Stimulated activated CD8-positive, alpha-beta memory T cell treated with anti-CD3 and anti-CD28 coated beads, Interleukin-7, amount 100 ng/mL, for 48 hours (primary cell): ENCODE data around the gene FXYD2.
"Not testable (repeated sequence)": the region's sequence is repeated elsewhere in the genome, so short reads cannot be mapped to it uniquely, and the experiment has no call there.

Source experiments
- DNase-seq, 2 donors: peaks; one replicate each; pipeline ENCODE4 v3.0.0-alpha.2; 2020; ENCODE audit warnings: low read depth in 1 of 2; ENCODE audit errors: extremely low read depth in 1 of 2

The FXYD2 gene

GRCh38 chr11:117822074-117823033 lies 2.2 kb downstream of the FXYD2 start:
- DNase-seq, result peak in 1 of 2 donors; percentile 48

GRCh38 chr11:117821431-117821830 lies 3.1 kb downstream of the FXYD2 start:
- no peak for DNase-seq

GRCh38 chr11:117820516-117820915 lies 4.0 kb downstream of the FXYD2 start:
- DNase-seq, result no peak

- no peak for DNase-seq
Measured at GRCh38 chr11:117820071-117820470, 4.5 kb downstream of the FXYD2 start.

- no peak for DNase-seq
Measured at GRCh38 chr11:117819096-117820040, 5.2 kb downstream of the FXYD2 start.

- DNase-seq, result no peak
Measured at GRCh38 chr11:117818041-117818873, 6.3 kb downstream of the FXYD2 start.

GRCh38 chr11:117817368-117818040 lies 7.0 kb downstream of the FXYD2 start:
- peak; percentile 75 to 81 for DNase-seq

GRCh38 chr11:117816846-117817367 lies 7.6 kb downstream of the FXYD2 start:
- DNase-seq, result no peak

GRCh38 chr11:117816151-117816741 lies 8.3 kb downstream of the FXYD2 start:
- DNase-seq, result no peak

GRCh38 chr11:117815262-117815803 lies 9.2 kb downstream of the FXYD2 start:
- peak in 1 of 2 donors; percentile 66 for DNase-seq

- peak; percentile 54 to 76 for DNase-seq
Measured at GRCh38 chr11:117814766-117815261, 9.7 kb downstream of the FXYD2 start.

- DNase-seq, result no peak
Measured at GRCh38 chr11:117814204-117814765, 10.3 kb downstream of the FXYD2 start.

GRCh38 chr11:117810056-117810451 lies 14.5 kb downstream of the FXYD2 start:
- not testable (repeated sequence) for DNase-seq

GRCh38 chr11:117809236-117810055 lies 15.1 kb downstream of the FXYD2 start:
- DNase-seq, result no peak

- DNase-seq, result no peak
Measured at GRCh38 chr11:117808784-117809183, 15.8 kb downstream of the FXYD2 start.

- DNase-seq, result no peak
Measured at GRCh38 chr11:117807482-117808327, 16.8 kb downstream of the FXYD2 start.

GRCh38 chr11:117806846-117807245 lies 17.7 kb downstream of the FXYD2 start:
- DNase-seq, result no peak
